ENCODE data around the gene TRAF7. TPM values are rescaled to one million over a fixed set of nuclear protein-coding genes. Genes with fewer than 3 reads are reported as not detected.
A peak's percentile ranks its signal among the peaks of the same experiment; 100 is the strongest.

TRAF7 gene
- total and polyA plus RNA-seq, 2 of the 13 experiments (the other 11 are each of a cell fraction or from before 2014, with no cell fraction given), result 47.9 to 65.6 TPM

DNA sequence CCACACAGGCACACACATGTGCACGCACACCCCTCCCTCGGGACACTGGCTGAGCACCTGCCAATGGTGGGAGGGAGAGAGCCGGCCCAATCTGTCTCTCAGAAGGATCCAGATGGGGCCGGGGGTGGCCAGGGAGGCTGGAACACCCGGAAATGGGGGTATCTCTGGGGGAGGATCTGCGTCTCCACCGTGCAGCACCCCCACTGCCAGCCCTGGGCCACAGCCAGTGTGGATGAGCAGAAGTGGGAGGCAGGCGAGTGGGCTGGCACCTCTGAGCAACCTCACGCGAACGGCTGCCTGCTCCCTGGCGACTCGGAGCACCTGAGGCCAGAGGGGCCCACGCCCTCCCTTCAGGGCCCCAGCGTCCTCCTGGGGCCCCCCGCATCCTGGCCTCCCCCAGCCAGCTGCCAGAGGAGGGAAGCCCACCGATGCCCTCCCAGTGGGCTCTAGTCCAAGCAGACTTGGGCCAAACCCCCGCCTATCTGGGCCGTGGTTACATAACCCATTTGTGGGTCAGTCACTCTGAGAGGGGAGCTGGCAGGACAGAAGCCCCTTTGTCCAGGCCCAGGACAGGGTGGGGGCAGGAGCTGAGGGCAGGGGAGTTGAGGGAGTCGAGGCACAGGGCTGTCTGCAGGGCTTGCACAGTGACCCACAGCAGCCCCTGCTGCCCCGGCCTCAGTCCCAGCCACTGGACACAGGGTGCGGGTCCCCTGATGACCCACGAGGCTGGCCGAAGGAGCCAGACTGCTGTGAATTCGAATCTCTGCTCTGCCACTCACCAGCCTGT is 35.3 kb downstream of the TRAF7 start:
- H3K4me1 ChIP-seq (ENCODE audit: insufficient read depth, low read length), result peaks cover 52% of the 10 kb centered on the region
- no peak overlapping the region for H2AFZ ChIP-seq (ENCODE audit: low read length)
- ChIA-PET POLR2A (interaction anchor here (0.8 to 3.5 kb wide), 6 partner anchors 14 to 62 kb away, joined by 3 to 29 read pairs (median 4); partner anchors contain the start of genes ECI1, PGP and TRAF7), CTCF (ENCODE audit: low intra/inter-chr PET ratio, low total read pairs) (no interaction called here)
- no peaks in the 10 kb centered on the region for H3K9me3 ChIP-seq (ENCODE audit: low read length)
- no peaks in the 10 kb centered on the region for H3K79me2 ChIP-seq (ENCODE audit: insufficient read depth, low read length)
- no TSS peak for BruUV-seq (replicated peaks)
- FAIRE-seq, result no peak
- ATAC-seq, result no peak; the same call in 1 of the 3 replicates
- in situ Hi-C loops (cut with HindIII; ENCODE audit: extremely low pct_ligation_motif_present, low pct_unique_long_range_greater_than_20kb), result no loop called here
- H3K9ac ChIP-seq (ENCODE audit: insufficient read depth, low read depth, low read length), result peak overlapping the region; percentile 56
- WGBS (ENCODE audit: low lambda C conversion rate), result 10% methylated on average over 10 of the region's 25 CpGs
- no peaks in the 10 kb centered on the region for H4K20me1 ChIP-seq (ENCODE audit: insufficient read depth, low read length)
- H3K36me3 ChIP-seq (replicated peaks in 1 of 2; ENCODE audit: control insufficient read depth in 1 of 2, insufficient read depth in 2 of 2, low read length in 2 of 2), result no peaks in the 10 kb centered on the region
- DNase-seq (ENCODE audit: low spot score), result peak; percentile 35
- peak overlapping the region in 1 of 3 experiments; percentile 45; a peak in 2 of 6 replicates for H3K4me3 ChIP-seq (replicated peaks in 1 of 3; ENCODE audit: insufficient read depth in 1 of 3, low read depth in 2 of 3, low read length in 3 of 3)
- H3K4me2 ChIP-seq (ENCODE audit: low read depth, low read length), result peak overlapping the region; percentile 61
- H3K27me3 ChIP-seq (ENCODE audit: control insufficient read depth in 1 of 2, insufficient read depth in 2 of 2, low read length in 2 of 2), result 0 out of 5 replicates have a peak, but pooled peaks cover 0 to 5% of the 10 kb centered on the region in 2 experiments
- H3K27ac ChIP-seq (ENCODE audit: extremely low read length, insufficient read depth, low read length), result peak overlapping the region; percentile 48
- intact Hi-C loops (cut with micrococcal nuclease; ENCODE audit: unreplicated experiment), result no loop called here
- TF ChIP-seq ZNF563 (CRISPR knock-in tag; IDR thresholded peaks at IDR 0.05), result peak; percentile 34; the same call in 1 of the 2 replicates
- TF ChIP-seq, protein P1, sequence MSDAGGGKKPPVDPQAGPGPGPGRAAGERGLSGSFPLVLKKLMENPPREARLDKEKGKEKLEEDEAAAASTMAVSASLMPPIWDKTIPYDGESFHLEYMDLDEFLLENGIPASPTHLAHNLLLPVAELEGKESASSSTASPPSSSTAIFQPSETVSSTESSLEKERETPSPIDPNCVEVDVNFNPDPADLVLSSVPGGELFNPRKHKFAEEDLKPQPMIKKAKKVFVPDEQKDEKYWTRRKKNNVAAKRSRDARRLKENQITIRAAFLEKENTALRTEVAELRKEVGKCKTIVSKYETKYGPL (CRISPR knock-in tag; IDR thresholded peaks at IDR 0.05), result peak; percentile 35; the same call in 1 of the 2 replicates
- TF ChIP-seq, protein P2, sequence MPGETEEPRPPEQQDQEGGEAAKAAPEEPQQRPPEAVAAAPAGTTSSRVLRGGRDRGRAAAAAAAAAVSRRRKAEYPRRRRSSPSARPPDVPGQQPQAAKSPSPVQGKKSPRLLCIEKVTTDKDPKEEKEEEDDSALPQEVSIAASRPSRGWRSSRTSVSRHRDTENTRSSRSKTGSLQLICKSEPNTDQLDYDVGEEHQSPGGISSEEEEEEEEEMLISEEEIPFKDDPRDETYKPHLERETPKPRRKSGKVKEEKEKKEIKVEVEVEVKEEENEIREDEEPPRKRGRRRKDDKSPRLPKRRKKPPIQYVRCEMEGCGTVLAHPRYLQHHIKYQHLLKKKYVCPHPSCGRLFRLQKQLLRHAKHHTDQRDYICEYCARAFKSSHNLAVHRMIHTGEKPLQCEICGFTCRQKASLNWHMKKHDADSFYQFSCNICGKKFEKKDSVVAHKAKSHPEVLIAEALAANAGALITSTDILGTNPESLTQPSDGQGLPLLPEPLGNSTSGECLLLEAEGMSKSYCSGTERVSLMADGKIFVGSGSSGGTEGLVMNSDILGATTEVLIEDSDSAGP (CRISPR knock-in tag; IDR thresholded peaks at IDR 0.05; ENCODE audit: borderline replicate concordance), result 0 out of 2 replicates have a peak, but pooled peaks have one; percentile 43
- 0 out of 2 replicates have a peak, but pooled peaks have one; percentile 39 for TF ChIP-seq ZNF333 (CRISPR knock-in tag; IDR thresholded peaks at IDR 0.05; ENCODE audit: borderline replicate concordance)
- TF ChIP-seq, protein P3, sequence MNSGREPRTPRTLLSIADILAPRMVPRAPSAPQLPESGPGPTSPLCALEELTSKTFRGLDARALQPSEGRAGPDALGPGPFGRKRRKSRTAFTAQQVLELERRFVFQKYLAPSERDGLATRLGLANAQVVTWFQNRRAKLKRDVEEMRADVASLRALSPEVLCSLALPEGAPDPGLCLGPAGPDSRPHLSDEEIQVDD (CRISPR knock-in tag; IDR thresholded peaks at IDR 0.05; ENCODE audit: borderline replicate concordance), result no peak
- TF ChIP-seq, protein P4, sequence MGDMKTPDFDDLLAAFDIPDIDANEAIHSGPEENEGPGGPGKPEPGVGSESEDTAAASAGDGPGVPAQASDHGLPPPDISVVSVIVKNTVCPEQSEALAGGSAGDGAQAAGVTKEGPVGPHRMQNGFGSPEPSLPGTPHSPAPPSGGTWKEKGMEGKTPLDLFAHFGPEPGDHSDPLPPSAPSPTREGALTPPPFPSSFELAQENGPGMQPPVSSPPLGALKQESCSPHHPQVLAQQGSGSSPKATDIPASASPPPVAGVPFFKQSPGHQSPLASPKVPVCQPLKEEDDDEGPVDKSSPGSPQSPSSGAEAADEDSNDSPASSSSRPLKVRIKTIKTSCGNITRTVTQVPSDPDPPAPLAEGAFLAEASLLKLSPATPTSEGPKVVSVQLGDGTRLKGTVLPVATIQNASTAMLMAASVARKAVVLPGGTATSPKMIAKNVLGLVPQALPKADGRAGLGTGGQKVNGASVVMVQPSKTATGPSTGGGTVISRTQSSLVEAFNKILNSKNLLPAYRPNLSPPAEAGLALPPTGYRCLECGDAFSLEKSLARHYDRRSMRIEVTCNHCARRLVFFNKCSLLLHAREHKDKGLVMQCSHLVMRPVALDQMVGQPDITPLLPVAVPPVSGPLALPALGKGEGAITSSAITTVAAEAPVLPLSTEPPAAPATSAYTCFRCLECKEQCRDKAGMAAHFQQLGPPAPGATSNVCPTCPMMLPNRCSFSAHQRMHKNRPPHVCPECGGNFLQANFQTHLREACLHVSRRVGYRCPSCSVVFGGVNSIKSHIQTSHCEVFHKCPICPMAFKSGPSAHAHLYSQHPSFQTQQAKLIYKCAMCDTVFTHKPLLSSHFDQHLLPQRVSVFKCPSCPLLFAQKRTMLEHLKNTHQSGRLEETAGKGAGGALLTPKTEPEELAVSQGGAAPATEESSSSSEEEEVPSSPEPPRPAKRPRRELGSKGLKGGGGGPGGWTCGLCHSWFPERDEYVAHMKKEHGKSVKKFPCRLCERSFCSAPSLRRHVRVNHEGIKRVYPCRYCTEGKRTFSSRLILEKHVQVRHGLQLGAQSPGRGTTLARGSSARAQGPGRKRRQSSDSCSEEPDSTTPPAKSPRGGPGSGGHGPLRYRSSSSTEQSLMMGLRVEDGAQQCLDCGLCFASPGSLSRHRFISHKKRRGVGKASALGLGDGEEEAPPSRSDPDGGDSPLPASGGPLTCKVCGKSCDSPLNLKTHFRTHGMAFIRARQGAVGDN (CRISPR knock-in tag; IDR thresholded peaks at IDR 0.05), result 0 out of 2 replicates have a peak, but pooled peaks have one; percentile 31
- TF ChIP-seq, protein P5, sequence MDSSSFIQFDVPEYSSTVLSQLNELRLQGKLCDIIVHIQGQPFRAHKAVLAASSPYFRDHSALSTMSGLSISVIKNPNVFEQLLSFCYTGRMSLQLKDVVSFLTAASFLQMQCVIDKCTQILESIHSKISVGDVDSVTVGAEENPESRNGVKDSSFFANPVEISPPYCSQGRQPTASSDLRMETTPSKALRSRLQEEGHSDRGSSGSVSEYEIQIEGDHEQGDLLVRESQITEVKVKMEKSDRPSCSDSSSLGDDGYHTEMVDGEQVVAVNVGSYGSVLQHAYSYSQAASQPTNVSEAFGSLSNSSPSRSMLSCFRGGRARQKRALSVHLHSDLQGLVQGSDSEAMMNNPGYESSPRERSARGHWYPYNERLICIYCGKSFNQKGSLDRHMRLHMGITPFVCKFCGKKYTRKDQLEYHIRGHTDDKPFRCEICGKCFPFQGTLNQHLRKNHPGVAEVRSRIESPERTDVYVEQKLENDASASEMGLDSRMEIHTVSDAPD (CRISPR knock-in tag; IDR thresholded peaks at IDR 0.05), result no peak
- TF ChIP-seq ZNF235 (CRISPR knock-in tag; IDR thresholded peaks at IDR 0.05; ENCODE audit: borderline replicate concordance), result 0 out of 2 replicates have a peak, but pooled peaks have one; percentile 65
- TF ChIP-seq ZNF547 (CRISPR knock-in tag; IDR thresholded peaks at IDR 0.05), result 0 out of 2 replicates have a peak, but pooled peaks have one; percentile 5
- TF ChIP-seq ARHGAP35 (CRISPR knock-in tag; IDR thresholded peaks at IDR 0.05; ENCODE audit: borderline replicate concordance), result no peak
- no peak for TF ChIP-seq ZNF788 (CRISPR knock-in tag; IDR thresholded peaks at IDR 0.05; ENCODE audit: borderline replicate concordance)
- peak; percentile 13; the same call in 1 of the 2 replicates for TF ChIP-seq KDM5B (CRISPR knock-in tag; IDR thresholded peaks at IDR 0.05; ENCODE audit: borderline replicate concordance)
- TF ChIP-seq YEATS4 (CRISPR knock-in tag; IDR thresholded peaks at IDR 0.05; ENCODE audit: borderline replicate concordance), result no peak
